ENCODE results near the gene GABRA6. TPM values are rescaled to one million over a fixed set of nuclear protein-coding genes. Genes with fewer than 3 reads are reported as not detected.
A peak's percentile ranks its signal among the peaks of the same experiment; 100 is the strongest.

GABRA6 gene
- total RNA-seq, 1 donor from 2014 or later, result not detected

DNA sequence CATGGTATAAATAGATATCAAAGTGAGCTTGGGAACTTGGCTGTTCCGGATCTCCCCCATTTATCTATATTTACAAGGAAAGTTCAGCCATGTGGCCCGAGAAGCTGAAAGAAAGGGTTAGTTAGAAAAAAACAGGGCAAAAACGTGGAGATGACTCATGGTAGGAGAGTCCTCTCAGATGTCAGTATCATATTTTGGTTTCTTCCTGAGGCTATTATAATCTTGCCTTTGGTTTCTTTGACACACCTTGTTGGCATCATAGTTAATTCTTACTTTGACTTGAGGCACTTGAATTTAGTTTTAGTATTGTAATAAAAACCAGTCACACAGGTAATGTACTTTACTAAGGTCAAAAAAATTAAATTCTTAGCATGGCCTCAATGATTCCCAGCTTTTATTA, 59.9 kb downstream of the GABRA6 start:
- no peaks in the 10 kb centered on the region for H3K27me3 Mint-ChIP-seq (ENCODE audit: insufficient read depth, low read depth)
- H3K9ac ChIP-seq, result no peak overlapping the region
- no peak overlapping the region for H2AFZ ChIP-seq (replicated peaks)
- no peak for DNase-seq (ENCODE audit: low spot score)
- H3K27ac ChIP-seq, result no peak overlapping the region
- no peaks in the 10 kb centered on the region for H3K4me1 Mint-ChIP-seq
- no peak overlapping the region for H3K4me3 Mint-ChIP-seq
- no peaks in the 10 kb centered on the region for H3K27me3 ChIP-seq
- no peaks in the 10 kb centered on the region for H4K20me1 ChIP-seq (ENCODE audit: low read depth)
- H3K4me3 ChIP-seq, result no peak overlapping the region
- no peaks in the 10 kb centered on the region for H3K9me3 ChIP-seq (ENCODE audit: low read depth)
- H3K4me1 ChIP-seq, result no peaks in the 10 kb centered on the region
- H3K36me3 Mint-ChIP-seq, result no peaks in the 10 kb centered on the region
- no peaks in the 10 kb centered on the region for H3K36me3 ChIP-seq
- H3F3A ChIP-seq (ENCODE audit: low read depth), result no peaks in the 10 kb centered on the region
- TF ChIP-seq EZH2phosphoT487 (IDR thresholded peaks at IDR 0.05) (no peak), EZH2 (IDR thresholded peaks at IDR 0.05) (no peak)
- TF ChIP-seq, protein P1, sequence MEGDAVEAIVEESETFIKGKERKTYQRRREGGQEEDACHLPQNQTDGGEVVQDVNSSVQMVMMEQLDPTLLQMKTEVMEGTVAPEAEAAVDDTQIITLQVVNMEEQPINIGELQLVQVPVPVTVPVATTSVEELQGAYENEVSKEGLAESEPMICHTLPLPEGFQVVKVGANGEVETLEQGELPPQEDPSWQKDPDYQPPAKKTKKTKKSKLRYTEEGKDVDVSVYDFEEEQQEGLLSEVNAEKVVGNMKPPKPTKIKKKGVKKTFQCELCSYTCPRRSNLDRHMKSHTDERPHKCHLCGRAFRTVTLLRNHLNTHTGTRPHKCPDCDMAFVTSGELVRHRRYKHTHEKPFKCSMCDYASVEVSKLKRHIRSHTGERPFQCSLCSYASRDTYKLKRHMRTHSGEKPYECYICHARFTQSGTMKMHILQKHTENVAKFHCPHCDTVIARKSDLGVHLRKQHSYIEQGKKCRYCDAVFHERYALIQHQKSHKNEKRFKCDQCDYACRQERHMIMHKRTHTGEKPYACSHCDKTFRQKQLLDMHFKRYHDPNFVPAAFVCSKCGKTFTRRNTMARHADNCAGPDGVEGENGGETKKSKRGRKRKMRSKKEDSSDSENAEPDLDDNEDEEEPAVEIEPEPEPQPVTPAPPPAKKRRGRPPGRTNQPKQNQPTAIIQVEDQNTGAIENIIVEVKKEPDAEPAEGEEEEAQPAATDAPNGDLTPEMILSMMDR (IDR thresholded peaks at IDR 0.05), result no peak
- no peak overlapping the region for H3K4me2 ChIP-seq
- no peaks in the 10 kb centered on the region for H3K9me3 Mint-ChIP-seq
- H3K79me2 ChIP-seq (ENCODE audit: low read depth), result no peaks in the 10 kb centered on the region
- no peak overlapping the region for H3K27ac Mint-ChIP-seq

DNA sequence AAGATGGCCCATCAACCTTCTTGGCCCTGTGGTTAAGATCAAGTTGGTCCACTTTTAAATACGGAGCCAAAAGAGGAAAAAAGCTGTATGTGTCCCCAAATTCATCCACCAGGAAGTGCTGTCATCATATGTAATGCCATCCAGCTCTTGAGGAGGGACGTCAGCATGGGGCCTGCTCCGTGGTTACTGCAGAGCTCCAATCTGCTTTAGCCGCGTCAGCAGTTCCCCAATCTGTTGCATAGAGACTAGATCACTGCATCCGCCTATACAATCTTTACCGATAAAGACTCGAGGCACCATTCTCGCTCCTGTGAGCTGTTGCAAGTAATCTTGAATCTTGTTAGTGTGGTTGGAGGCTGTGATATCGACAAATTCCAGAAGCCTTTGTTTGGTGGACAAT, 65.7 kb downstream of the GABRA6 start:
- DNase-seq (ENCODE audit: low spot score), result peak; percentile 3
- Mint-ChIP-seq H3K27me3 (ENCODE audit: insufficient read depth, low read depth) (no peaks in the 10 kb centered on the region), H3K4me1 (no peaks in the 10 kb centered on the region), H3K36me3 (no peaks in the 10 kb centered on the region), H3K4me3 (no peak overlapping the region), H3K9me3 (no peaks in the 10 kb centered on the region), H3K27ac (no peak overlapping the region)
- H3K4me2 ChIP-seq, result no peak overlapping the region
- no peaks in the 10 kb centered on the region for H3F3A ChIP-seq (ENCODE audit: low read depth)
- TF ChIP-seq EZH2 (IDR thresholded peaks at IDR 0.05) (no peak), EZH2phosphoT487 (IDR thresholded peaks at IDR 0.05) (no peak)
- TF ChIP-seq, protein P1 (IDR thresholded peaks at IDR 0.05), result no peak
- no peaks in the 10 kb centered on the region for H3K27me3 ChIP-seq
- no peaks in the 10 kb centered on the region for H3K4me1 ChIP-seq
- H3K9ac ChIP-seq, result no peak overlapping the region
- H3K4me3 ChIP-seq, result no peak overlapping the region
- no peaks in the 10 kb centered on the region for H3K79me2 ChIP-seq (ENCODE audit: low read depth)
- no peaks in the 10 kb centered on the region for H3K9me3 ChIP-seq (ENCODE audit: low read depth)
- H3K36me3 ChIP-seq, result no peaks in the 10 kb centered on the region
- H3K27ac ChIP-seq, result no peak overlapping the region
- H2AFZ ChIP-seq (replicated peaks), result no peak overlapping the region
- H4K20me1 ChIP-seq (ENCODE audit: low read depth), result no peaks in the 10 kb centered on the region

Other genes starting within 250 kb of the GABRA6 start
- 0.53 and 0.58 TPM in 2 replicates for gene GABRB2, start 139.0 kb upstream of the GABRA6 start, total RNA-seq (ENCODE audit: low replicate concordance)
- gene GABRA1, start 162.4 kb downstream of the GABRA6 start, total RNA-seq (ENCODE audit: low replicate concordance), result not detected in 2 replicates